K562 (cell line): ENCODE measurements around the gene TNFAIP3. TPM values are rescaled to one million over a fixed set of nuclear protein-coding genes. Genes with fewer than 3 reads are reported as not detected.

ENCODE experiments used
- DDX20 ChIP-seq: fragments of 450-650 bp; IDR thresholded peaks from 2 replicates; pipeline ENCODE4 v1.6.1; 2016; ENCODE audit warnings: missing genetic modification characterization, low read depth, mild to moderate bottlenecking, missing compliant biosample characterization, moderate library complexity
- ETS2 ChIP-seq: IDR thresholded peaks from 2 replicates; pipeline ENCODE4 v1.6.1; 2016; ENCODE audit warnings: borderline replicate concordance, missing genetic modification characterization, mild to moderate bottlenecking, moderate library complexity, missing compliant biosample characterization; ENCODE audit not compliant: poor library complexity, severe bottlenecking
- FOXK2 ChIP-seq, 2 experiments: fragments of 450-650 bp; IDR thresholded peaks in 1 of 2; conservative IDR thresholded peaks in 1 of 2; 2 replicates each; pipeline ENCODE4 v1.6.1; 2016; ENCODE audit warnings: low read depth in 2 of 2, mild to moderate bottlenecking in 1 of 2
- FOXP4 ChIP-seq: sonication (generic); formaldehyde crosslinking; IDR thresholded peaks from 2 replicates; pipeline ENCODE4 v1.8.0; 2022; ENCODE audit warnings: mild to moderate bottlenecking, missing genetic modification reagents, borderline replicate concordance
- MEIS2 ChIP-seq: fragments of 450-650 bp; IDR thresholded peaks from 2 replicates; pipeline ENCODE4 v1.6.1; 2014; ENCODE audit warnings: mild to moderate bottlenecking; ENCODE audit not compliant: partially characterized antibody
- NCOA1 ChIP-seq: fragments of 450-650 bp; IDR thresholded peaks from 2 replicates; pipeline ENCODE4 v1.6.1; 2016; ENCODE audit warnings: low read depth
- RBM15 ChIP-seq: fragments of 200-400 bp; formaldehyde crosslinking; IDR thresholded peaks from 2 replicates; pipeline ENCODE4 v1.6.1; 2018; ENCODE audit warnings: mild to moderate bottlenecking, low read length, moderate library complexity; ENCODE audit not compliant: insufficient read depth
- RCOR1 ChIP-seq, 2 experiments: IDR thresholded peaks; 2 replicates each; pipeline ENCODE4 v1.6.1; 2012; ENCODE audit warnings: low read depth in 2 of 2, low read length in 2 of 2, borderline replicate concordance in 1 of 2, improper control_type of control experiment in 1 of 2
- SETDB1 ChIP-seq: IDR thresholded peaks from one replicate; pipeline ENCODE4 v1.6.1; 2012; ENCODE audit warnings: low read length, control low read depth, inconsistent platforms
- SMAD3 ChIP-seq: fragments of 450-650 bp; formaldehyde crosslinking; conservative IDR thresholded peaks from 2 replicates; pipeline ENCODE4 v1.4.0; 2020; ENCODE audit warnings: mild to moderate bottlenecking
- SMARCA5 ChIP-seq: fragments of 450-650 bp; IDR thresholded peaks from 2 replicates; pipeline ENCODE4 v1.6.1; 2016
- TCF7L2 ChIP-seq: fragments of 150-350 bp; IDR thresholded peaks from 2 replicates; pipeline ENCODE4 v1.6.1; 2016; ENCODE audit warnings: low read depth, mild to moderate bottlenecking, low read length, moderate library complexity
- ZKSCAN1 ChIP-seq: fragments of 150-350 bp; IDR thresholded peaks from 2 replicates; pipeline ENCODE4 v1.6.1; 2016; ENCODE audit warnings: low read depth, low read length
- ZNF133 ChIP-seq: fragments of 250-450 bp; sonication (Bioruptor Pico); IDR thresholded peaks from 2 replicates; pipeline ENCODE4 v1.4.0; 2020; ENCODE audit warnings: mild to moderate bottlenecking
- ZNF174 ChIP-seq: fragments of 250-450 bp; sonication (Bioruptor Pico); IDR thresholded peaks from 2 replicates; pipeline ENCODE4 v1.4.0; 2020; ENCODE audit warnings: mild to moderate bottlenecking
- ZNF512 ChIP-seq: IDR thresholded peaks from 2 replicates; pipeline ENCODE4 v1.6.1; 2016; ENCODE audit warnings: missing genetic modification characterization, missing compliant biosample characterization
- ZNF766 ChIP-seq: fragments of 200-800 bp; sonication (Bioruptor generic); conservative IDR thresholded peaks from 2 replicates; pipeline ENCODE4 v1.6.1; 2016; ENCODE audit warnings: missing genetic modification characterization, missing compliant biosample characterization
- polyA plus RNA-seq, 8 experiments: library from polyadenylated mRNA; depleted of rRNA in 4 of 8; stranded (reverse) in 5 of 8; unstranded in 3 of 8; fragments of >200 nt; fragmentation: Nextera tagmentation in 2 of 8; fragmentation: Illumina TruSeq in 1 of 8; extraction: Ambion mirVana in 2 of 8; extraction: Trizol in 1 of 8; gene quantifications; 2 replicates each; pipeline versions ENCODE4 v1.2.1 to v1.2.3, GENCODE V29; 2011 to 2014; ENCODE audit warnings: inconsistent platforms in 1 of 8, missing spikeins in 1 of 8
- total RNA-seq, 7 experiments: library from RNA; depleted of rRNA in 6 of 7; stranded (reverse); fragments of >200 nt in 6 of 7; fragmentation: Illumina TruSeq in 2 of 7; extraction: Trizol in 2 of 7; gene quantifications; 2 replicates each; pipeline versions ENCODE4 v1.2.1 to v1.2.3, GENCODE V29; 2011 to 2021; ENCODE audit warnings: low replicate concordance in 1 of 7
- TF ChIP-seq, protein P1 (sequence below): fragments of 450-650 bp; IDR thresholded peaks from 2 replicates; pipeline ENCODE4 v1.7.1; 2018; ENCODE audit warnings: mild to moderate bottlenecking, low read depth; ENCODE audit not compliant: partially characterized antibody
- TF ChIP-seq, protein P2 (sequence below): fragments of 450-650 bp; formaldehyde crosslinking; IDR thresholded peaks from 2 replicates; pipeline ENCODE4 v1.4.0; 2020; ENCODE audit warnings: mild to moderate bottlenecking, mixed read lengths

The TNFAIP3 gene
- total and polyA plus RNA-seq, 9 of the 15 experiments (the other 6 are each of a cell fraction or from before 2014, with no cell fraction given) = 0.79 to 17.0 (median 6.4) TPM

GRCh38 chr6:137860394-137861005, 6.6 kb upstream of the TNFAIP3 start (continued):
- 0 out of 2 replicates have a peak, but pooled peaks have one; percentile 49 for TF ChIP-seq FOXP4
- no peak for TF ChIP-seq ZNF766 (CRISPR knock-in tag)
- no peak for TF ChIP-seq ZNF174
- TF ChIP-seq FOXK2 (conservative IDR thresholded peaks at IDR 0.05 in 1 of 2, IDR thresholded peaks at IDR 0.05 in 1 of 2; ENCODE audit: low read depth in 2 of 2) = no peak
- TF ChIP-seq, protein P1, sequence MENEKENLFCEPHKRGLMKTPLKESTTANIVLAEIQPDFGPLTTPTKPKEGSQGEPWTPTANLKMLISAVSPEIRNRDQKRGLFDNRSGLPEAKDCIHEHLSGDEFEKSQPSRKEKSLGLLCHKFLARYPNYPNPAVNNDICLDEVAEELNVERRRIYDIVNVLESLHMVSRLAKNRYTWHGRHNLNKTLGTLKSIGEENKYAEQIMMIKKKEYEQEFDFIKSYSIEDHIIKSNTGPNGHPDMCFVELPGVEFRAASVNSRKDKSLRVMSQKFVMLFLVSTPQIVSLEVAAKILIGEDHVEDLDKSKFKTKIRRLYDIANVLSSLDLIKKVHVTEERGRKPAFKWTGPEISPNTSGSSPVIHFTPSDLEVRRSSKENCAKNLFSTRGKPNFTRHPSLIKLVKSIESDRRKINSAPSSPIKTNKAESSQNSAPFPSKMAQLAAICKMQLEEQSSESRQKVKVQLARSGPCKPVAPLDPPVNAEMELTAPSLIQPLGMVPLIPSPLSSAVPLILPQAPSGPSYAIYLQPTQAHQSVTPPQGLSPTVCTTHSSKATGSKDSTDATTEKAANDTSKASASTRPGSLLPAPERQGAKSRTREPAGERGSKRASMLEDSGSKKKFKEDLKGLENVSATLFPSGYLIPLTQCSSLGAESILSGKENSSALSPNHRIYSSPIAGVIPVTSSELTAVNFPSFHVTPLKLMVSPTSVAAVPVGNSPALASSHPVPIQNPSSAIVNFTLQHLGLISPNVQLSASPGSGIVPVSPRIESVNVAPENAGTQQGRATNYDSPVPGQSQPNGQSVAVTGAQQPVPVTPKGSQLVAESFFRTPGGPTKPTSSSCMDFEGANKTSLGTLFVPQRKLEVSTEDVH = no peak
- no peak for TF ChIP-seq TCF7L2
- peak; percentile 72 for TF ChIP-seq MEIS2
- no peak for TF ChIP-seq SETDB1
- 0 out of 4 replicates have a peak, but pooled peaks of 1 of the 2 experiments have one; percentile 37 for TF ChIP-seq RCOR1 (IDR thresholded peaks at IDR 0.05; ENCODE audit: borderline replicate concordance in 1 of 2, low read depth in 2 of 2, low read length in 2 of 2)
- no peak for TF ChIP-seq ZKSCAN1
- TF ChIP-seq ETS2 (tag) = no peak
- TF ChIP-seq, protein P2, sequence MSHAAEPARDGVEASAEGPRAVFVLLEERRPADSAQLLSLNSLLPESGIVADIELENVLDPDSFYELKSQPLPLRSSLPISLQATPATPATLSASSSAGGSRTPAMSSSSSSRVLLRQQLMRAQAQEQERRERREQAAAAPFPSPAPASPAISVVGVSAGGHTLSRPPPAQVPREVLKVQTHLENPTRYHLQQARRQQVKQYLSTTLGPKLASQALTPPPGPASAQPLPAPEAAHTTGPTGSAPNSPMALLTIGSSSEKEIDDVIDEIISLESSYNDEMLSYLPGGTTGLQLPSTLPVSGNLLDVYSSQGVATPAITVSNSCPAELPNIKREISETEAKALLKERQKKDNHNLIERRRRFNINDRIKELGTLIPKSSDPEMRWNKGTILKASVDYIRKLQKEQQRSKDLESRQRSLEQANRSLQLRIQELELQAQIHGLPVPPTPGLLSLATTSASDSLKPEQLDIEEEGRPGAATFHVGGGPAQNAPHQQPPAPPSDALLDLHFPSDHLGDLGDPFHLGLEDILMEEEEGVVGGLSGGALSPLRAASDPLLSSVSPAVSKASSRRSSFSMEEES (CRISPR knock-in tag) = no peak
- TF ChIP-seq ZNF133 = no peak
- TF ChIP-seq SMAD3 (CRISPR knock-in tag) = no peak
- TF ChIP-seq DDX20 (tag) = peak; percentile 21; the same call in 1 of the 2 replicates
- no peak for TF ChIP-seq NCOA1
- no peak for TF ChIP-seq ZNF512 (tag)
- TF ChIP-seq SMARCA5 = no peak
- no peak for TF ChIP-seq RBM15
